Measurements from ENCODE around the gene MEF2D. TPM values are rescaled to one million over a fixed set of nuclear protein-coding genes. Genes with fewer than 3 reads are reported as not detected.

The MEF2D gene
- total and polyA plus RNA-seq, 2 donors (not counting 1 experiment from before 2014, with no cell fraction given): 65.6 to 128 TPM

DNA sequence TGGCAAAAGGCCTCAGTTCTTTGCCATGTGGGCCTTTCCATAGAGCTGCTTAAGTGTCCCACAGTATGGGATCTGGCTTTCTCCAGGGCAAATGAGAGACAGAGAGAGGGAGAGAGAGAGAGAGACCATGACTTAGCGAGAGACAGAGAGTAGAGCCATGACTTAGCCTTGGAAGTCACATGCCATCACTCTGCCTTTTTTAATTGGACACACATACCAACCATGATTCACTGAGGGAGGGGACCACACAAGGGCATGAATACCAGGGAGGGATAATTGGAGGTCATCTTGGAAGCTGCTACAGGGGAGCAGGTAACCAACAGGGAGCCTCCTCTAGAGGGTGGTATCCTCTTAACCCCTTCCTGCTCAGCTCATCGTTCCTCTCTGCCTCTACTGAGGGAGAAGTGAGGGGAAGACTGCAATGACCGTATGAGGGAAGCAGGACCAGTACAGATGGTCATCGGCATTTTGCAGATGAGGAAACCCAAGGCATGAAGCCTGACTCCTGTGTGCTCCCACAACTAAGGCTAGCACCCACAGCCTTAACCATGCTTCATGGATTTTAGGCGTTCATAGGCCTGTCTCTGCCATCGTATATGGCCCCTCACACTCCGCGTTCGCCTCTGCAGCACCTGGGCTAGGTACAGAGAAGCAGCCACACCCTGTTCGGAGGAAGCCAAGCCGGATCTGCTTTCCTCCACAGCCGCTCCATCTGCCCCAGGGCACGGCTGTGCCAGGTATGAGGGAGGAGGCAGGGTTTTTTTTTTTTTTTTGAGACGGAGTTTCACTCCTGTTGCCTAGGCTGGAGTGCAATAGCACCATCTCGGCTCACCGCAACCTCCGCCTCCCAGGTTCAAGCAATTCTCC is 38.6 kb downstream of the MEF2D start:
- Histone ChIP-seq H3K36me3 (replicated peaks in 1 of 2; ENCODE audit: control extremely low read depth in 1 of 2, control insufficient read depth in 1 of 2, extremely low read depth in 1 of 2, insufficient read depth in 2 of 2, low read length in 1 of 2) (peaks cover 0 to 17% of the 10 kb centered on the region in 2 experiments), H3K4me2 (replicated peaks; ENCODE audit: low read depth, low read length, poor library complexity, severe bottlenecking) (no peak overlapping the region), H3K27me3 (replicated peaks in 1 of 4; ENCODE audit: control extremely low read depth in 1 of 4, control insufficient read depth in 3 of 4, insufficient read depth in 4 of 4, low read length in 3 of 4) (no peaks in the 10 kb centered on the region), H3K9ac (ENCODE audit: low read length) (no peak overlapping the region), H3K9me3 (ENCODE audit: control extremely low read depth in 1 of 3, control insufficient read depth in 2 of 3, insufficient read depth in 1 of 3, low read length in 2 of 3) (no peaks in the 10 kb centered on the region), H4K20me1 (ENCODE audit: control insufficient read depth, insufficient read depth, low read length, poor library complexity, severe bottlenecking) (peaks cover 22% of the 10 kb centered on the region), H3K4me1 (ENCODE audit: control insufficient read depth in 2 of 2, insufficient read depth in 2 of 2, low read length in 2 of 2) (peaks cover 3 to 6% of the 10 kb centered on the region in 2 donors), H3K27ac (ENCODE audit: low read length in 2 of 2) (peak overlapping the region in 1 of 2 donors; percentile 32), H3K79me2 (ENCODE audit: control insufficient read depth, insufficient read depth, low read length) (no peaks in the 10 kb centered on the region), H2AFZ (ENCODE audit: insufficient read depth, low read depth, low read length, poor library complexity, severe bottlenecking) (no peak overlapping the region), H3K4me3 (ENCODE audit: control extremely low read depth in 1 of 5, extremely low read depth in 1 of 5, insufficient read depth in 1 of 5, low read depth in 2 of 5, low read length in 4 of 5) (no peak overlapping the region)
- ChIA-PET POLR2A (no interaction called here), CTCF (interaction anchor here (1.7 to 2.1 kb wide), 4 partner anchors 14 to 76 kb away, joined by 4 to 12 read pairs (median 8); no protein-coding TSS in a partner anchor)
- no peaks in the 10 kb centered on the region for H3K27me3 Mint-ChIP-seq
- H3K9me3 Mint-ChIP-seq (ENCODE audit: insufficient read depth): no peaks in the 10 kb centered on the region
- H3K27ac Mint-ChIP-seq: peak overlapping the region; percentile 2
- H3K4me1 Mint-ChIP-seq: peaks cover 14% of the 10 kb centered on the region
- no peak for ATAC-seq (ENCODE audit: low read depth)
- no peak for DNase-seq
- 96% methylated on average over 10 of the region's 17 CpGs for WGBS (ENCODE audit: insufficient coverage)
- no peak overlapping the region for H3K4me3 Mint-ChIP-seq
- TF ChIP-seq EZH2 (IDR thresholded peaks at IDR 0.05; ENCODE audit: borderline replicate concordance, insufficient read depth, low read depth, low read length, poor library complexity, severe bottlenecking): no peak
- TF ChIP-seq, protein P1, sequence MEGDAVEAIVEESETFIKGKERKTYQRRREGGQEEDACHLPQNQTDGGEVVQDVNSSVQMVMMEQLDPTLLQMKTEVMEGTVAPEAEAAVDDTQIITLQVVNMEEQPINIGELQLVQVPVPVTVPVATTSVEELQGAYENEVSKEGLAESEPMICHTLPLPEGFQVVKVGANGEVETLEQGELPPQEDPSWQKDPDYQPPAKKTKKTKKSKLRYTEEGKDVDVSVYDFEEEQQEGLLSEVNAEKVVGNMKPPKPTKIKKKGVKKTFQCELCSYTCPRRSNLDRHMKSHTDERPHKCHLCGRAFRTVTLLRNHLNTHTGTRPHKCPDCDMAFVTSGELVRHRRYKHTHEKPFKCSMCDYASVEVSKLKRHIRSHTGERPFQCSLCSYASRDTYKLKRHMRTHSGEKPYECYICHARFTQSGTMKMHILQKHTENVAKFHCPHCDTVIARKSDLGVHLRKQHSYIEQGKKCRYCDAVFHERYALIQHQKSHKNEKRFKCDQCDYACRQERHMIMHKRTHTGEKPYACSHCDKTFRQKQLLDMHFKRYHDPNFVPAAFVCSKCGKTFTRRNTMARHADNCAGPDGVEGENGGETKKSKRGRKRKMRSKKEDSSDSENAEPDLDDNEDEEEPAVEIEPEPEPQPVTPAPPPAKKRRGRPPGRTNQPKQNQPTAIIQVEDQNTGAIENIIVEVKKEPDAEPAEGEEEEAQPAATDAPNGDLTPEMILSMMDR (IDR thresholded peaks at IDR 0.05): no peak
- intact Hi-C loops (cut with micrococcal nuclease): no loop called here

GRCh38 chr1:156461109-156461508 is 39.5 kb downstream of the MEF2D start:
- Histone ChIP-seq H3K79me2 (ENCODE audit: control insufficient read depth, insufficient read depth, low read length) (no peaks in the 10 kb centered on the region), H3K27me3 (replicated peaks in 1 of 4; ENCODE audit: control extremely low read depth in 1 of 4, control insufficient read depth in 3 of 4, insufficient read depth in 4 of 4, low read length in 3 of 4) (no peaks in the 10 kb centered on the region), H4K20me1 (ENCODE audit: control insufficient read depth, insufficient read depth, low read length, poor library complexity, severe bottlenecking) (peaks cover 15% of the 10 kb centered on the region), H3K4me3 (ENCODE audit: control extremely low read depth in 1 of 5, extremely low read depth in 1 of 5, insufficient read depth in 1 of 5, low read depth in 2 of 5, low read length in 4 of 5) (no peak overlapping the region), H2AFZ (ENCODE audit: insufficient read depth, low read depth, low read length, poor library complexity, severe bottlenecking) (no peak overlapping the region), H3K4me1 (ENCODE audit: control insufficient read depth in 2 of 2, insufficient read depth in 2 of 2, low read length in 2 of 2) (peaks cover 3 to 13% of the 10 kb centered on the region in 2 donors), H3K27ac (ENCODE audit: low read length in 2 of 2) (peak overlapping the region in 1 of 2 donors; percentile 57), H3K9ac (ENCODE audit: low read length) (no peak overlapping the region), H3K4me2 (replicated peaks; ENCODE audit: low read depth, low read length, poor library complexity, severe bottlenecking) (no peak overlapping the region), H3K9me3 (ENCODE audit: control extremely low read depth in 1 of 3, control insufficient read depth in 2 of 3, insufficient read depth in 1 of 3, low read length in 2 of 3) (no peaks in the 10 kb centered on the region), H3K36me3 (replicated peaks in 1 of 2; ENCODE audit: control extremely low read depth in 1 of 2, control insufficient read depth in 1 of 2, extremely low read depth in 1 of 2, insufficient read depth in 2 of 2, low read length in 1 of 2) (peaks cover 0 to 8% of the 10 kb centered on the region in 2 experiments)
- Mint-ChIP-seq H3K9me3 (ENCODE audit: insufficient read depth) (no peaks in the 10 kb centered on the region), H3K4me1 (peaks cover 22% of the 10 kb centered on the region), H3K27me3 (no peaks in the 10 kb centered on the region), H3K27ac (peak overlapping the region; percentile 16), H3K4me3 (no peak overlapping the region)
- ATAC-seq (ENCODE audit: low read depth): no peak
- CTCF ChIA-PET: interaction anchor here (1.7 to 2.1 kb wide), 4 partner anchors 15 to 76 kb away, joined by 4 to 12 read pairs (median 8); no protein-coding TSS in a partner anchor
- no peak for TF ChIP-seq EZH2 (IDR thresholded peaks at IDR 0.05; ENCODE audit: borderline replicate concordance, insufficient read depth, low read depth, low read length, poor library complexity, severe bottlenecking)
- TF ChIP-seq, protein P1 (IDR thresholded peaks at IDR 0.05): no peak
- POLR2A ChIA-PET: interaction anchor here (0.5 kb wide), 1 partner anchor 112 kb away, joined by 4 read pairs; no protein-coding TSS in a partner anchor
- intact Hi-C loops (cut with micrococcal nuclease): no loop called here
- DNase-seq: no peak
- 100% methylated on average over 3 of the region's 4 CpGs for WGBS (ENCODE audit: insufficient coverage)
